Measurements from ENCODE around the gene ASTN2.

GRCh38 chr9:117355542-117355941, 59.3 kb downstream of the ASTN2 start:
- no peak for TF ChIP-seq POLR2A (IDR thresholded peaks at IDR 0.05)
- TF ChIP-seq, protein P1, sequence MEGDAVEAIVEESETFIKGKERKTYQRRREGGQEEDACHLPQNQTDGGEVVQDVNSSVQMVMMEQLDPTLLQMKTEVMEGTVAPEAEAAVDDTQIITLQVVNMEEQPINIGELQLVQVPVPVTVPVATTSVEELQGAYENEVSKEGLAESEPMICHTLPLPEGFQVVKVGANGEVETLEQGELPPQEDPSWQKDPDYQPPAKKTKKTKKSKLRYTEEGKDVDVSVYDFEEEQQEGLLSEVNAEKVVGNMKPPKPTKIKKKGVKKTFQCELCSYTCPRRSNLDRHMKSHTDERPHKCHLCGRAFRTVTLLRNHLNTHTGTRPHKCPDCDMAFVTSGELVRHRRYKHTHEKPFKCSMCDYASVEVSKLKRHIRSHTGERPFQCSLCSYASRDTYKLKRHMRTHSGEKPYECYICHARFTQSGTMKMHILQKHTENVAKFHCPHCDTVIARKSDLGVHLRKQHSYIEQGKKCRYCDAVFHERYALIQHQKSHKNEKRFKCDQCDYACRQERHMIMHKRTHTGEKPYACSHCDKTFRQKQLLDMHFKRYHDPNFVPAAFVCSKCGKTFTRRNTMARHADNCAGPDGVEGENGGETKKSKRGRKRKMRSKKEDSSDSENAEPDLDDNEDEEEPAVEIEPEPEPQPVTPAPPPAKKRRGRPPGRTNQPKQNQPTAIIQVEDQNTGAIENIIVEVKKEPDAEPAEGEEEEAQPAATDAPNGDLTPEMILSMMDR (IDR thresholded peaks at IDR 0.05): no peak

All from Peyer's patch (tissue), 4 donors.